Testis (tissue), 3 donors: Measurements from ENCODE around the gene SLC25A1. TPM values are rescaled to one million over a fixed set of nuclear protein-coding genes. Genes with fewer than 3 reads are reported as not detected.

Experiments used
- DNase-seq: peaks from one replicate; pipeline ENCODE4 v3.0.0-alpha.2; 2019
- H3K27ac ChIP-seq, 2 donors: fragments of 200-600 bp; sonication (generic); one replicate each; pipeline ENCODE4 v1.5.1; 2019
- H3K27me3 ChIP-seq: fragments of 200-600 bp; sonication (generic); one replicate; pipeline ENCODE4 v1.5.1; 2019
- H3K36me3 ChIP-seq: fragments of 200-600 bp; sonication (generic); one replicate; pipeline ENCODE4 v1.5.1; 2017; ENCODE audit warnings: low read depth; ENCODE audit errors: missing control alignments
- H3K4me1 ChIP-seq: fragments of 200-600 bp; sonication (generic); one replicate; pipeline ENCODE4 v1.5.1; 2019
- H3K4me3 ChIP-seq, 2 donors: fragments of 200-600 bp; sonication (generic); one replicate each; pipeline ENCODE4 v1.5.1; 2017 to 2019
- H3K9me3 ChIP-seq: fragments of 200-600 bp; sonication (generic); one replicate; pipeline ENCODE4 v1.5.1; 2017
- POLR2A ChIP-seq: fragments of 450-650 bp; IDR thresholded peaks from one replicate; pipeline ENCODE4 v1.6.1; 2017; ENCODE audit warnings: antibody characterized with exemption, mild to moderate bottlenecking, moderate library complexity
- WGBS, 2 donors: methylation state at CpG; one replicate each; pipeline ENCODE4 v1.1.5; 2018; 5-methylcytosine and 5-hydroxymethylcytosine counted together
- intact Hi-C: fragments of 100-400 bp; cut with DNase I; formaldehyde crosslinking; loops from one replicate; pipeline ENCODE4 v1.15.1; 2023; ENCODE audit warnings: low total_unique reads
- polyA plus RNA-seq: library from polyadenylated mRNA; stranded (reverse); fragments of 350-450 nt; fragmentation: Illumina TruSeq; extraction: RNeasy Lipid Tissue Mini Kit (QIAGEN cat#74804); gene quantifications from one replicate; pipeline ENCODE4 v1.2.3, GENCODE V29; 2014; ENCODE audit warnings: low read depth, low replicate concordance; ENCODE audit not compliant: insufficient read depth
- total RNA-seq, 2 donors: library from RNA; depleted of rRNA; stranded (reverse); fragments of >200 nt; gene quantifications; one replicate each; pipeline ENCODE4 v1.2.3, GENCODE V29; 2016
- TF ChIP-seq, protein P1 (sequence below), 3 experiments: fragments of 450-650 bp in 2 of 3; fragments of 200-600 bp in 1 of 3; sonication (generic) in 1 of 3; IDR thresholded peaks; one replicate each; pipeline ENCODE4 v1.5.1; 2016 to 2019; ENCODE audit warnings: antibody characterized with exemption in 3 of 3, mild to moderate bottlenecking in 2 of 3, moderate library complexity in 1 of 3

SLC25A1 gene
- total and polyA plus RNA-seq, 3 donors from 2014 or later = 56.0 to 64.9 (median 61.7) TPM

DNA sequence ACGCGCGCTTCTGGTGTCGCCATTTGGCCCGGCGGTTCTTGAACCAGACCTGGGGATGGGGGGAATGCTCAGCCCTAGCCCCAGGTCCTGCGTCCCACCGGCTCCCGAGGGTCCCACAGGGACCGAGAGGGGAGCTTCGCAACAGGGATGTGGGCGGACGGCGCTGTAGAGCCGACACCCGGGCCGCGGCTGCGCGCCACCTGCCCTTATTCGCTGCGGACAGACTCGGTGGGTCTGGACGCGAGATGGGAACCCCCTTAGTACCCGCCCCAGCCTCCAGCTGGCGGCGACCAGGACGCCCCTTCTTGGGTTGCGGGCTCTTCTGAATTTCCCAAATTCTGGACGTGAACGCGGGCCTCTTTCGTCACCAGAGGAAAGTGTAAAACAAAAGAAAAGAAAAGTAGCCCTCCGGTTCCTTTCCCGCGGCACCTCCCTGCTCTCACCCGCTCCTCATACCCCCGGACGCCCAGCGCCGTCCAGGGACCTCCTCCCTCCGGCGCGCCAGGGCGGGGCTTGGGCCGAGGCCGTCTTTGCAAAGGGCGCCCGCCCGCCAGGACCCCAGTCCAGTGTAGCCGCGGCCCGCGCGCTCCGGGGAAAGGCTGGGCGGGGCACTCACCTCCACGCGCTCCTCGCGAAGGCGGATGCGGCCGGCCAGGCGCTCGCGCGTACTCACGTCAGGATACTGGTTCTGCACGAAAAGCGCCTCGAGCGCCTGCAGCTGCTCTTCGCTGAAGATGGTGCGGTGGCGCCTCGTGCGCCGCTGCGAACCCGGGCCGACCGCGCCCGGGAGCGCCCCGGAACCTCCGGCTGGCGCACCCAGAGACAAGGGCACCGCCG, 29.3 kb downstream of the SLC25A1 start:
- 3% methylated on average over 42 to 70 of the region's 92 CpGs for WGBS, 2 donors
- H3K27ac ChIP-seq = no peak overlapping the region
- H3K36me3 ChIP-seq = no peaks in the 10 kb centered on the region
- no peak for TF ChIP-seq POLR2A
- TF ChIP-seq, protein P1, sequence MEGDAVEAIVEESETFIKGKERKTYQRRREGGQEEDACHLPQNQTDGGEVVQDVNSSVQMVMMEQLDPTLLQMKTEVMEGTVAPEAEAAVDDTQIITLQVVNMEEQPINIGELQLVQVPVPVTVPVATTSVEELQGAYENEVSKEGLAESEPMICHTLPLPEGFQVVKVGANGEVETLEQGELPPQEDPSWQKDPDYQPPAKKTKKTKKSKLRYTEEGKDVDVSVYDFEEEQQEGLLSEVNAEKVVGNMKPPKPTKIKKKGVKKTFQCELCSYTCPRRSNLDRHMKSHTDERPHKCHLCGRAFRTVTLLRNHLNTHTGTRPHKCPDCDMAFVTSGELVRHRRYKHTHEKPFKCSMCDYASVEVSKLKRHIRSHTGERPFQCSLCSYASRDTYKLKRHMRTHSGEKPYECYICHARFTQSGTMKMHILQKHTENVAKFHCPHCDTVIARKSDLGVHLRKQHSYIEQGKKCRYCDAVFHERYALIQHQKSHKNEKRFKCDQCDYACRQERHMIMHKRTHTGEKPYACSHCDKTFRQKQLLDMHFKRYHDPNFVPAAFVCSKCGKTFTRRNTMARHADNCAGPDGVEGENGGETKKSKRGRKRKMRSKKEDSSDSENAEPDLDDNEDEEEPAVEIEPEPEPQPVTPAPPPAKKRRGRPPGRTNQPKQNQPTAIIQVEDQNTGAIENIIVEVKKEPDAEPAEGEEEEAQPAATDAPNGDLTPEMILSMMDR (IDR thresholded peaks at IDR 0.05) = no peak
- intact Hi-C loops = no loop called here
- peak; percentile 36 for DNase-seq
- no peaks in the 10 kb centered on the region for H3K27me3 ChIP-seq
- H3K9me3 ChIP-seq = no peaks in the 10 kb centered on the region
- no peaks in the 10 kb centered on the region for H3K4me1 ChIP-seq
- peak overlapping the region; percentile 18 to 30 for H3K4me3 ChIP-seq

DNA sequence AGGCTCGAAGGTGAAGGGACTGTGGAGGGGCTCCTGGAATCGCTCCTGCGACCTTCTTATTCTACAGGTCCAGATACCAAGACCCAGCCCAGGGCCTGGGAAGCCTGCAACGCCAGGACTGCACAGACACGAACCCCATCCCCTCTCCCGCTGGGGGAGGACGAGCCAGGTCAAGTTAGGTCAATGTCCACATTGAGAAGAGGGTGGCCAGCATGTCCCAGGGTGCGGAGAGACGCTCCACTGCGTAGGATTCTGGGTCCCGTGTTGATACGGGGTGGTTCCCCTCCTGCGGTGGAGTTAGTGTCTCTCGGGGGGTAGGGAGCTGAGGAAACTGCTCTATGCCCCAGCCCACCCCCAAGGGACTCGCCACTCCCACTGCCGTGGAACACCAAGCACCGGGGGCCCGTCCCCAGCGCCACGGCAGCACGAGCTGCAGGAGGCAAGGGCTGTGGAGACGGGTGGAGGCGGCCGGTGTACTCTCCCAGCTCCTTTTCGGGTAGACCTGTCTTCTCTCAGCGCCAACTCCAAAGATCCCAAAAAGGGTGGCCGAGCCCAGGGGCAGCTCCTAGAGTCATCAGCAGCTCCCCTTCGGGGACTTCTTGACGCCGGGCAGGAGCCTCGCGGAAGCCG, 30.0 kb downstream of the SLC25A1 start:
- TF ChIP-seq, protein P1 (IDR thresholded peaks at IDR 0.05) = no peak
- TF ChIP-seq POLR2A = no peak
- Histone ChIP-seq H3K9me3 (no peaks in the 10 kb centered on the region), H3K4me1 (peaks cover 4% of the 10 kb centered on the region), H3K36me3 (no peaks in the 10 kb centered on the region), H3K27me3 (no peaks in the 10 kb centered on the region), H3K4me3 (peak overlapping the region in 1 of 2 donors; percentile 30), H3K27ac (no peak overlapping the region)
- no peak for DNase-seq
- intact Hi-C loops = no loop called here
- WGBS, 2 donors = 20 to 48% methylated on average over 12 to 33 of the region's 33 CpGs

DNA sequence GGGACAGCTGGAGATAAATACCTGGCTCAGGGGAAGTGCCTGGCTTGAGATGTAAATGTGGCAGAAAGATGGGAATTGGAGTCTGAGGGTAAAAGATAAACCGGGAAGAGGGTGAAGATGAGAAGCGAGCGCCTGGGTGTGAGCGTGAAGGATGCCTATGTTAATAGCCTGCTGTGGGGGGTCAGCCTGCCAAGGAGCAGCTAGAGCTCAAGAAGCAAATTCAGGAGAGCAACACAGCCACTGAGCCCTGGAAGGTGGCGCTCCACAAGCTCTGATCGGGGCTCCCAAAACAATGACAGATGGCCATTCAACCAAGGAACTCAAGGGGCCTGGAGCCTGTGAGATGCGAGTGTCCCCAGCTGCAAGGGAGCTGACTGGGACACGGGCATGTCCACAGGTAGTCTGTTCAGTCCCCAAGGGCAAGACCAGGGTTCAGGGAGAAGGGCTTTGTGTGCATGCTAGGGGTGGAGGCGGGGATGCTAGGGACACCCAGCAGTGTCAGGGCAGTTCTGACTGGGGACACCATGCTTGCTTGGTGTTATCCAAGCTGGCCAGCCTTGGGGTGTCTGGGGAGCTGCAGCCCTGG, 31.2 kb downstream of the SLC25A1 start:
- intact Hi-C loops = no loop called here
- 39 to 47% methylated on average over 6 to 9 of the region's 9 CpGs for WGBS, 2 donors
- no peak for TF ChIP-seq POLR2A
- TF ChIP-seq, protein P1 (IDR thresholded peaks at IDR 0.05) = no peak
- H3K27ac ChIP-seq = no peak overlapping the region
- H3K9me3 ChIP-seq = no peaks in the 10 kb centered on the region
- peaks cover 7% of the 10 kb centered on the region for H3K4me1 ChIP-seq
- H3K27me3 ChIP-seq = no peaks in the 10 kb centered on the region
- no peaks in the 10 kb centered on the region for H3K36me3 ChIP-seq
- no peak for DNase-seq
- no peak overlapping the region for H3K4me3 ChIP-seq

DNA sequence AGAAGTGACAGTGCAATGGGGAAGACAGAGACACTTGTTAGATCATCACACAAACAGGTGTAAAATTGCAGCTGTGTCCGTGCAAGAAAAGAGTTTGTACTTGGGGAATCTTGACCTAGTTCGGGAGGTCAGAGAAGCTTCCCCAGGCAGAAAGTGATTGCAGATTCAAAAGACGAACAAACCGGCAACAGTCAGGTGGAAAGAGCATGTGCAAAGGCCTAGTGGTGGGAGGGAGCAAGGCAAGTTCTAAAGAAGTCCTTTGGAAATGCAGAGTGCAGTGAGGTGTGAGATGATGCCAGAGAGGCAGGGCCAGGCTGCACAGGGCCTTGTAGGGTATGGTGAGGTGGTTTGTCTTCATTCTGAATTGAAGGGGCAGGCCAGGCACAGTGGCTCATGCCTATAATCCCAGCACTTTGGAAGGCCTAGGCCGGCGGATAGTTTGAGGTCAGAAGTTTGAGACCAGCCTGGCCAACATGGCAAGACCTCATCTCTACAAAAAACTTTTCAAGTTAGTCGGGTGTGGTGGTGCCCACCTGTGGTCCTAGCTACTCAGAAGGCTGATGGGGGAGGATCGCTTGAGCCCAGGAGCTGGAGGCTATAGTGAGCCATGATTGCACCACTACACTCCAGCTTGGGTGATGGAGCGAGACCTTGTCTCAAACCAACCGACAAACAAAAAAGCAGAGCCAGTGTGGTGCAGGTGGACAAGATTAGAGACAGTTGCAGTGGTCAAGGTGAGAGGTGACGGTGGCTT, 32.1 kb downstream of the SLC25A1 start:
- intact Hi-C loops = no loop called here
- Histone ChIP-seq H3K4me1 (peaks cover 7% of the 10 kb centered on the region), H3K27me3 (no peaks in the 10 kb centered on the region), H3K36me3 (no peaks in the 10 kb centered on the region), H3K27ac (no peak overlapping the region), H3K4me3 (no peak overlapping the region), H3K9me3 (no peaks in the 10 kb centered on the region)
- 63 to 80% methylated on average over 11 of the region's 11 CpGs for WGBS, 2 donors
- no peak for DNase-seq
- TF ChIP-seq POLR2A = no peak
- TF ChIP-seq, protein P1 (IDR thresholded peaks at IDR 0.05) = no peak
